Endodermal cell (in vitro differentiated cells): ENCODE data around the gene HOTAIR. TPM values are rescaled to one million over a fixed set of nuclear protein-coding genes. Genes with fewer than 3 reads are reported as not detected.

Source experiments
- DNase-seq: peaks from one replicate; pipeline ENCODE4 v3.0.0-alpha.2; 2017
- H3K27ac ChIP-seq: 2 replicates; pipeline ENCODE4 v1.5.1; 2013; ENCODE audit warnings: mild to moderate bottlenecking, low read depth, low read length, moderate library complexity
- H3K27me3 ChIP-seq: 2 replicates; pipeline ENCODE4 v1.6.1; 2013; ENCODE audit warnings: mild to moderate bottlenecking, low read length, moderate library complexity; ENCODE audit not compliant: insufficient read depth, control insufficient read depth, poor library complexity, severe bottlenecking
- H3K36me3 ChIP-seq: 2 replicates; pipeline ENCODE4 v1.7.0; 2013; ENCODE audit warnings: mild to moderate bottlenecking, low read length, moderate library complexity; ENCODE audit not compliant: control insufficient read depth, insufficient read depth
- H3K4me1 ChIP-seq: one replicate; pipeline ENCODE4 v1.7.0; 2013; ENCODE audit warnings: low read length; ENCODE audit not compliant: control insufficient read depth, insufficient read depth
- H3K4me3 ChIP-seq: 2 replicates; pipeline ENCODE4 v1.5.1; 2013; ENCODE audit warnings: mild to moderate bottlenecking, low read length, moderate library complexity
- H3K9ac ChIP-seq: 2 replicates; pipeline ENCODE4 v1.6.1; 2013; ENCODE audit warnings: mild to moderate bottlenecking, low read length, moderate library complexity; ENCODE audit not compliant: poor library complexity, severe bottlenecking; ENCODE audit errors: extremely low read depth
- H3K9me3 ChIP-seq: 2 replicates; pipeline ENCODE4 v1.6.1; 2013; ENCODE audit warnings: mild to moderate bottlenecking, low read length, moderate library complexity; ENCODE audit not compliant: control insufficient read depth
- H3K27ac Mint-ChIP-seq: 2 replicates; pipeline ENCODE4 v1.8.0; 2020; ENCODE audit warnings: mixed read lengths
- H3K27me3 Mint-ChIP-seq: 2 replicates; pipeline ENCODE4 v1.8.0; 2021; ENCODE audit warnings: mild to moderate bottlenecking, mixed read lengths; ENCODE audit not compliant: insufficient read depth
- H3K36me3 Mint-ChIP-seq: 2 replicates; pipeline ENCODE4 v1.8.0; 2020; ENCODE audit warnings: low read depth, mixed read lengths
- H3K4me1 Mint-ChIP-seq: 2 replicates; pipeline ENCODE4 v1.8.0; 2020; ENCODE audit warnings: mixed read lengths
- H3K4me3 Mint-ChIP-seq: 2 replicates; pipeline ENCODE4 v1.8.0; 2020; ENCODE audit warnings: mild to moderate bottlenecking, moderate library complexity, mixed read lengths
- H3K9me3 Mint-ChIP-seq: 2 replicates; pipeline ENCODE4 v1.8.0; 2020; ENCODE audit warnings: mild to moderate bottlenecking, mixed read lengths
- WGBS, 2 experiments: methylation state at CpG; one replicate each; pipeline versions ENCODE4 v1.1.5 to v1.1.7; 2013; ENCODE audit warnings: missing lambda C conversion rate in 2 of 2, mixed read lengths in 1 of 2; ENCODE audit not compliant: insufficient coverage in 1 of 2, insufficient read length in 1 of 2; 5-methylcytosine and 5-hydroxymethylcytosine counted together
- total RNA-seq, 2 donors: library from RNA; stranded (reverse); fragmentation: NEBNext Ultra II Directional in 1 of 2; extraction: Animal tissue kit (Norgen Biotek cat#: 25700) in 1 of 2; gene quantifications; 2 replicates in 1 of 2; 3 replicates in 1 of 2; pipeline ENCODE4 v1.2.1, GENCODE V29; 2021
- TF ChIP-seq, protein P1 (sequence below): fragments of 200-600 bp; sonication (generic); conservative IDR thresholded peaks from 2 replicates; pipeline ENCODE4 v1.5.0; 2021; ENCODE audit warnings: antibody characterized with exemption, mild to moderate bottlenecking

Gene HOTAIR
- total RNA-seq, 2 donors from 2014 or later = not detected

DNA sequence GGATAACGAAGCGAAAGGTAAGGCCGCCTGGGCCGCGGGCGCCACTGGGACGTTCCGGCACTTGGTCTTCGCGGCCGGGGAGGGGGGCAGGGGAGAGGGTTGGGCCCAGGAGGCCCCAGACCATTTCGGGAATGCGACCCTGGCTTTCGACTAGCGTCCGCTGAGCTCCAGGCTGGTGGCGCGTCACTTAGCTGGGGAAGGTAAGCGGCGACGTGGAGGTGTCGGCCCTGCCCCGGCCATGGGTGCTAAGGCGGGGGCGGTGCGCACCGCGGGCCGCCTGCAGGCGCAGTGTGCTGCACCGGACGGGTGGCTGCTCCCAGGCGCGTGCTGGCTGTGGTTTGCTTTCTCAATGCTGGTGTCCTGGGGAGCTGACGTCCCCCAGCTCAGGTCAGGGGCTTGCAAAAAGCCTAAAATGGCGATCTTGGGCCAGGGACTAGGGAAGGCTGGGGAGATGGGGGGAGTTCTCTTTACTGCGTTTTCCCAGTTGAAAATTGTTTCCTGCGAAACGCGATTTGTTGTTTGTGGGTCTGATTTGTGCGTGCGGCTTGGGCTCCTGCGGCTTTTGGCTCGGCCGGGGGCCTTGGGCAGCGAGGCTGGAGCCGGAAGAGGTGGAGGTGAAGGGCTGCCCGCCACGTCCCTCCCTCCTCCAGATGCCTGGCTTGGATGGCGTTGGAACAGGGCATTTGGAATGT is 11.4 kb upstream of the HOTAIR start:
- H3K4me3 ChIP-seq = no peak overlapping the region
- peaks cover 100% of the 10 kb centered on the region for H3K27me3 ChIP-seq
- H3K4me1 ChIP-seq = no peaks in the 10 kb centered on the region
- H3K27ac ChIP-seq = no peak overlapping the region
- WGBS, 2 experiments = 12% methylated on average over 13 to 49 of the region's 50 CpGs
- H3K9ac ChIP-seq = no peak overlapping the region
- TF ChIP-seq, protein P1, sequence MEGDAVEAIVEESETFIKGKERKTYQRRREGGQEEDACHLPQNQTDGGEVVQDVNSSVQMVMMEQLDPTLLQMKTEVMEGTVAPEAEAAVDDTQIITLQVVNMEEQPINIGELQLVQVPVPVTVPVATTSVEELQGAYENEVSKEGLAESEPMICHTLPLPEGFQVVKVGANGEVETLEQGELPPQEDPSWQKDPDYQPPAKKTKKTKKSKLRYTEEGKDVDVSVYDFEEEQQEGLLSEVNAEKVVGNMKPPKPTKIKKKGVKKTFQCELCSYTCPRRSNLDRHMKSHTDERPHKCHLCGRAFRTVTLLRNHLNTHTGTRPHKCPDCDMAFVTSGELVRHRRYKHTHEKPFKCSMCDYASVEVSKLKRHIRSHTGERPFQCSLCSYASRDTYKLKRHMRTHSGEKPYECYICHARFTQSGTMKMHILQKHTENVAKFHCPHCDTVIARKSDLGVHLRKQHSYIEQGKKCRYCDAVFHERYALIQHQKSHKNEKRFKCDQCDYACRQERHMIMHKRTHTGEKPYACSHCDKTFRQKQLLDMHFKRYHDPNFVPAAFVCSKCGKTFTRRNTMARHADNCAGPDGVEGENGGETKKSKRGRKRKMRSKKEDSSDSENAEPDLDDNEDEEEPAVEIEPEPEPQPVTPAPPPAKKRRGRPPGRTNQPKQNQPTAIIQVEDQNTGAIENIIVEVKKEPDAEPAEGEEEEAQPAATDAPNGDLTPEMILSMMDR = no peak
- H3K4me3 Mint-ChIP-seq = no peak overlapping the region
- peaks cover 100% of the 10 kb centered on the region for H3K27me3 Mint-ChIP-seq
- H3K9me3 Mint-ChIP-seq = peaks cover 16% of the 10 kb centered on the region
- peaks cover 8% of the 10 kb centered on the region for H3K9me3 ChIP-seq
- DNase-seq = peak; percentile 82
- H3K4me1 Mint-ChIP-seq = no peaks in the 10 kb centered on the region
- no peaks in the 10 kb centered on the region for H3K36me3 Mint-ChIP-seq
- H3K36me3 ChIP-seq = no peaks in the 10 kb centered on the region
- H3K27ac Mint-ChIP-seq = no peak overlapping the region

DNA sequence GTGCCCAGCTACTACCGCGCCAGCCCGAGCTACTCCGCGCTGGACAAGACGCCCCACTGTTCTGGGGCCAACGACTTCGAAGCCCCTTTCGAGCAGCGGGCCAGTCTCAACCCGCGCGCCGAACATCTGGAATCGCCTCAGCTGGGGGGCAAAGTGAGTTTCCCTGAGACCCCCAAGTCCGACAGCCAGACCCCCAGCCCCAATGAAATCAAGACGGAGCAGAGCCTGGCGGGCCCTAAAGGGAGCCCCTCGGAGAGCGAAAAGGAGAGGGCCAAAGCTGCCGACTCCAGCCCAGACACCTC is 10.9 kb upstream of the HOTAIR start:
- no peak overlapping the region for H3K27ac ChIP-seq
- no peak overlapping the region for H3K4me3 ChIP-seq
- TF ChIP-seq, protein P1 = no peak
- H3K27me3 Mint-ChIP-seq = peaks cover 100% of the 10 kb centered on the region
- 47 to 56% methylated on average over 17 to 21 of the region's 21 CpGs for WGBS, 2 experiments
- DNase-seq = no peak
- peaks cover 100% of the 10 kb centered on the region for H3K27me3 ChIP-seq
- H3K36me3 Mint-ChIP-seq = no peaks in the 10 kb centered on the region
- H3K9ac ChIP-seq = no peak overlapping the region
- H3K4me1 Mint-ChIP-seq = no peaks in the 10 kb centered on the region
- no peaks in the 10 kb centered on the region for H3K36me3 ChIP-seq
- no peak overlapping the region for H3K27ac Mint-ChIP-seq
- H3K9me3 ChIP-seq = peaks cover 8% of the 10 kb centered on the region
- peaks cover 16% of the 10 kb centered on the region for H3K9me3 Mint-ChIP-seq
- H3K4me3 Mint-ChIP-seq = no peak overlapping the region
- H3K4me1 ChIP-seq = no peaks in the 10 kb centered on the region

DNA sequence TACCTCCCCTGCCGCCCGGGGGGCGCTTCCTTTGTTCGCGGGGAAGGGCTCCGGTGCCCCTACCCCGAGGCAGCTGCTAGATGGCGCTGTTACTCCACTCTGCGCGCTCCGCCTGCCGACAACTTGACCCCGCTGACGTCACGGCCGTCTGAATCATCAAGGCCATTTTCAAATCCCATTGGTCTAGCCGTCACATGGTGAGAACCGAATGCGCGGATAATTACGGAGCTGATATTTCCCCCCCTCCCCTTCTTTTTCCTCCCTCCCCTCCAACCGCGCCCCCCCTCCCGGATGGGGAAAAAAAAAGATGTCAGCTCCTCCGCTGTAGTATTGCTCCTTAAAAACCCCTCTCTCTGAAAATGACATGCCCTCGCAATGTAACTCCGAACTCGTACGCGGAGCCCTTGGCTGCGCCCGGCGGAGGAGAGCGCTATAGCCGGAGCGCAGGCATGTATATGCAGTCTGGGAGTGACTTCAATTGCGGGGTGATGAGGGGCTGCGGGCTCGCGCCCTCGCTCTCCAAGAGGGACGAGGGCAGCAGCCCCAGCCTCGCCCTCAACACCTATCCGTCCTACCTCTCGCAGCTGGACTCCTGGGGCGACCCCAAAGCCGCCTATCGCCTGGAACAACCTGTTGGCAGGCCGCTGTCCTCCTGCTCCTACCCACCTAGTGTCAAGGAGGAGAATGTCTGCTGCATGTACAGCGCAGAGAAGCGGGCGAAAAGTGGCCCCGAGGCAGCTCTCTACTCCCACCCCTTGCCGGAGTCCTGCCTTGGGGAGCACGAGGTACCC is 10.3 kb upstream of the HOTAIR start, which contains the start of gene HOXC10:
Gene HOXC10, plus strand, starts transcription at position 246 of the 791 bp plus-strand sequence. Its CDS starts 114 bp downstream, at position 360.
- Histone ChIP-seq H3K4me3 (no peak within 1 kb of the TSS), H3K4me1 (no peaks in the 10 kb centered on the region), H3K9ac (no peak within 1 kb of the TSS), H3K27ac (no peak within 1 kb of the TSS), H3K27me3 (peaks cover 100% of the 10 kb centered on the region), H3K36me3 (no peaks in the 10 kb centered on the region), H3K9me3 (peaks cover 8% of the 10 kb centered on the region)
- no peak within 1 kb of the TSS for H3K4me3 Mint-ChIP-seq
- peaks cover 16% of the 10 kb centered on the region for H3K9me3 Mint-ChIP-seq
- no peak within 1 kb of the TSS for H3K27ac Mint-ChIP-seq
- 30 to 34% methylated on average over 19 to 55 of the region's 55 CpGs for WGBS, 2 experiments
- DNase-seq = peak; percentile 97
- H3K36me3 Mint-ChIP-seq = no peaks in the 10 kb centered on the region
- H3K4me1 Mint-ChIP-seq = no peaks in the 10 kb centered on the region
- peaks cover 100% of the 10 kb centered on the region for H3K27me3 Mint-ChIP-seq
- TF ChIP-seq, protein P1 = peak; percentile 72
